ENCODE data around the gene MPPED1. TPM values are rescaled to one million over a fixed set of nuclear protein-coding genes. Genes with fewer than 3 reads are reported as not detected.

Gene MPPED1
- total and polyA plus RNA-seq, 2 donors (not counting 1 experiment from before 2014, with no cell fraction given), result not detected

GRCh38 chr22:43433451-43434274, 21.8 kb downstream of the MPPED1 start:
- Histone ChIP-seq H3K4me3 (replicated peaks in 1 of 4; ENCODE audit: control extremely low read depth in 1 of 4, insufficient read depth in 1 of 4, low read depth in 3 of 4, low read length in 4 of 4) (no peak overlapping the region), H2AFZ (ENCODE audit: low read length) (no peak overlapping the region), H3K27me3 (ENCODE audit: control insufficient read depth, insufficient read depth, low read length) (no peaks in the 10 kb centered on the region), H3K4me2 (ENCODE audit: extremely low read depth, insufficient read depth, low read length) (no peak overlapping the region), H3K79me2 (ENCODE audit: control insufficient read depth, insufficient read depth, low read length) (no peaks in the 10 kb centered on the region), H3K9me3 (ENCODE audit: control insufficient read depth, insufficient read depth, low read depth, low read length) (no peaks in the 10 kb centered on the region), H3K36me3 (ENCODE audit: control insufficient read depth, insufficient read depth, low read length) (no peaks in the 10 kb centered on the region), H3K27ac (ENCODE audit: insufficient read depth, low read length) (no peak overlapping the region), H3K4me1 (ENCODE audit: control insufficient read depth, extremely low read depth, insufficient read depth, low read length) (no peaks in the 10 kb centered on the region), H3K9ac (ENCODE audit: insufficient read depth, low read length) (no peak overlapping the region), H4K20me1 (ENCODE audit: control insufficient read depth, extremely low read depth, insufficient read depth, low read length) (no peaks in the 10 kb centered on the region)
- DNase-seq (ENCODE audit: low read depth in 2 of 2), result no peak
- TF ChIP-seq CTCF (conservative IDR thresholded peaks at IDR 0.05 in 1 of 2, IDR thresholded peaks at IDR 0.05 in 1 of 2; ENCODE audit: low read depth in 1 of 2, low read length in 2 of 2) (no peak), EZH2 (IDR thresholded peaks at IDR 0.05; ENCODE audit: low read length, missing control alignments) (no peak)

- Histone ChIP-seq H2AFZ (ENCODE audit: low read length) (no peak overlapping the region), H3K27me3 (ENCODE audit: control insufficient read depth, insufficient read depth, low read length) (no peaks in the 10 kb centered on the region), H4K20me1 (ENCODE audit: control insufficient read depth, extremely low read depth, insufficient read depth, low read length) (no peaks in the 10 kb centered on the region), H3K27ac (ENCODE audit: insufficient read depth, low read length) (no peak overlapping the region), H3K79me2 (ENCODE audit: control insufficient read depth, insufficient read depth, low read length) (no peaks in the 10 kb centered on the region), H3K36me3 (ENCODE audit: control insufficient read depth, insufficient read depth, low read length) (no peaks in the 10 kb centered on the region), H3K9me3 (ENCODE audit: control insufficient read depth, insufficient read depth, low read depth, low read length) (no peaks in the 10 kb centered on the region), H3K4me1 (ENCODE audit: control insufficient read depth, extremely low read depth, insufficient read depth, low read length) (no peaks in the 10 kb centered on the region), H3K4me2 (ENCODE audit: extremely low read depth, insufficient read depth, low read length) (no peak overlapping the region), H3K9ac (ENCODE audit: insufficient read depth, low read length) (no peak overlapping the region), H3K4me3 (replicated peaks in 1 of 4; ENCODE audit: control extremely low read depth in 1 of 4, insufficient read depth in 1 of 4, low read depth in 3 of 4, low read length in 4 of 4) (no peak overlapping the region)
- DNase-seq (ENCODE audit: low read depth in 2 of 2), result no peak
- TF ChIP-seq EZH2 (IDR thresholded peaks at IDR 0.05; ENCODE audit: low read length, missing control alignments) (no peak), CTCF (conservative IDR thresholded peaks at IDR 0.05 in 1 of 2, IDR thresholded peaks at IDR 0.05 in 1 of 2; ENCODE audit: low read depth in 1 of 2, low read length in 2 of 2) (no peak)
Measured at GRCh38 chr22:43434275-43434927, 22.6 kb downstream of the MPPED1 start.

- no peak for TF ChIP-seq CTCF (conservative IDR thresholded peaks at IDR 0.05 in 1 of 2, IDR thresholded peaks at IDR 0.05 in 1 of 2; ENCODE audit: low read depth in 1 of 2, low read length in 2 of 2)
- TF ChIP-seq EZH2 (IDR thresholded peaks at IDR 0.05; ENCODE audit: low read length, missing control alignments), result no peak
- no peaks in the 10 kb centered on the region for H3K4me1 ChIP-seq (ENCODE audit: control insufficient read depth, extremely low read depth, insufficient read depth, low read length)
- no peak overlapping the region for H3K4me3 ChIP-seq (replicated peaks in 1 of 4; ENCODE audit: control extremely low read depth in 1 of 4, insufficient read depth in 1 of 4, low read depth in 3 of 4, low read length in 4 of 4)
- H3K9ac ChIP-seq (ENCODE audit: insufficient read depth, low read length), result no peak overlapping the region
- no peak overlapping the region for H3K27ac ChIP-seq (ENCODE audit: insufficient read depth, low read length)
- no peaks in the 10 kb centered on the region for H3K36me3 ChIP-seq (ENCODE audit: control insufficient read depth, insufficient read depth, low read length)
- H2AFZ ChIP-seq (ENCODE audit: low read length), result no peak overlapping the region
- no peaks in the 10 kb centered on the region for H3K79me2 ChIP-seq (ENCODE audit: control insufficient read depth, insufficient read depth, low read length)
- H3K27me3 ChIP-seq (ENCODE audit: control insufficient read depth, insufficient read depth, low read length), result no peaks in the 10 kb centered on the region
- no peak for DNase-seq (ENCODE audit: low read depth in 2 of 2)
- H3K9me3 ChIP-seq (ENCODE audit: control insufficient read depth, insufficient read depth, low read depth, low read length), result no peaks in the 10 kb centered on the region
- H3K4me2 ChIP-seq (ENCODE audit: extremely low read depth, insufficient read depth, low read length), result no peak overlapping the region
- no peaks in the 10 kb centered on the region for H4K20me1 ChIP-seq (ENCODE audit: control insufficient read depth, extremely low read depth, insufficient read depth, low read length)
Measured at GRCh38 chr22:43434928-43435311, 23.1 kb downstream of the MPPED1 start.
